Upper lobe of left lung (tissue), 4 donors: ENCODE results near the gene TASP1.

Experiments used
- CTCF ChIP-seq, 6 experiments: fragments of 450-650 bp in 4 of 6; fragments of 200-600 bp in 2 of 6; sonication (generic) in 2 of 6; IDR thresholded peaks; one replicate each; pipeline ENCODE4 v1.5.1; 2016 to 2019; ENCODE audit warnings: antibody characterized with exemption in 6 of 6
- EP300 ChIP-seq, 4 donors: sonication (generic); formaldehyde crosslinking; IDR thresholded peaks; one replicate each; pipeline ENCODE4 v1.5.1; 2017; ENCODE audit warnings: antibody characterized with exemption in 4 of 4, control low read depth in 2 of 4
- POLR2AphosphoS5 ChIP-seq, 2 donors: sonication (generic); formaldehyde crosslinking; IDR thresholded peaks; one replicate each; pipeline ENCODE4 v1.5.1; 2017; ENCODE audit warnings: antibody characterized with exemption in 2 of 2

- TF ChIP-seq CTCF (IDR thresholded peaks at IDR 0.05) (no peak), POLR2AphosphoS5 (IDR thresholded peaks at IDR 0.05) (no peak), EP300 (IDR thresholded peaks at IDR 0.05) (no peak)
Measured at GRCh38 chr20:13455713-13456112, 183.0 kb downstream of the TASP1 start.
